Measurements from ENCODE around the gene COL9A2.

DNA sequence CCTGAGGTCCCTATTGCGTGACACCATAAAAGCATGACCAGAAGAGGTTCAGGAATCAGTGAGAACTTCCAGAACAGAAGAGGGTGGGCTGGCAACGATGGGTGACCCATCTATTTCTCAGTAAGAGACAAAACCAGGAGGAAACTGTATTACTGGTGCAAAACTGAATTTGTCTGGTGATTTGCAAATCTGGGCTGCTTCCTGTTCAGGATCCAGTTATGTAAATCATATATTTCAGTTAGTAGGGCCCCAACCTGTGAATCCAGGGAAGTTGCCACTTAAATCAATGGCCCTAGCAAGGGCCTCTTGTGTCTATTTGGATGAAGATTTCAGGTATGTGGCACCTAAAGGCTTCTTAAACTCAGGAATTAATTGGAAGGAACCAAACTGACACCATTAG is 33.3 kb upstream of the COL9A2 start:
- TF ChIP-seq, protein P1, sequence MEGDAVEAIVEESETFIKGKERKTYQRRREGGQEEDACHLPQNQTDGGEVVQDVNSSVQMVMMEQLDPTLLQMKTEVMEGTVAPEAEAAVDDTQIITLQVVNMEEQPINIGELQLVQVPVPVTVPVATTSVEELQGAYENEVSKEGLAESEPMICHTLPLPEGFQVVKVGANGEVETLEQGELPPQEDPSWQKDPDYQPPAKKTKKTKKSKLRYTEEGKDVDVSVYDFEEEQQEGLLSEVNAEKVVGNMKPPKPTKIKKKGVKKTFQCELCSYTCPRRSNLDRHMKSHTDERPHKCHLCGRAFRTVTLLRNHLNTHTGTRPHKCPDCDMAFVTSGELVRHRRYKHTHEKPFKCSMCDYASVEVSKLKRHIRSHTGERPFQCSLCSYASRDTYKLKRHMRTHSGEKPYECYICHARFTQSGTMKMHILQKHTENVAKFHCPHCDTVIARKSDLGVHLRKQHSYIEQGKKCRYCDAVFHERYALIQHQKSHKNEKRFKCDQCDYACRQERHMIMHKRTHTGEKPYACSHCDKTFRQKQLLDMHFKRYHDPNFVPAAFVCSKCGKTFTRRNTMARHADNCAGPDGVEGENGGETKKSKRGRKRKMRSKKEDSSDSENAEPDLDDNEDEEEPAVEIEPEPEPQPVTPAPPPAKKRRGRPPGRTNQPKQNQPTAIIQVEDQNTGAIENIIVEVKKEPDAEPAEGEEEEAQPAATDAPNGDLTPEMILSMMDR (conservative IDR thresholded peaks at IDR 0.05) = no peak
- TF ChIP-seq EZH2 (IDR thresholded peaks at IDR 0.05; ENCODE audit: low read depth) = no peak

Data from PC-9 (cell line).